Measurements from ENCODE around the gene WDR19.

Gene WDR19

DNA sequence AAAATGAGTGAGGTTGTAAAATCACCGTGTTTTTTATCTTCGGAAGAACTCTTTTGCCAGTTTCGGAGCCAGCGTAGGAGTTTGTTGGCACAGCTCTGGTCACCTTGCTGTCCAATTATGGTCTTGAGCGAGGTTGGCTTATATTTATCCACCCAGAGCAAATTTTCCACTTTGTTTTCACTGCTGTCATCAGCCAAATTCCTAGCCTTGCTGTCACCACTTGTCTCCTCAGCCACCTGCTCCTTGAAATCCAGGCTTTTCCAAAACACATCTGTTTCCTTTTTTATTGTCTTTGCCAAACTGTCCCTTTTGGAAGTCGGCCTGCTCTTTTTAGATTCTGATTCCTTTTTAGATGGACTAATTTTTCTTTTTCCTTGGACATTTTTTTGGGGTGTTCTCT is 126.3 kb downstream of the WDR19 start:
- no peak overlapping the region for H3K4me3 ChIP-seq (ENCODE audit: low read depth in 1 of 5, low read length in 5 of 5)
- H3K9ac ChIP-seq (ENCODE audit: low read length in 5 of 5): no peak overlapping the region
- H3K27ac ChIP-seq (ENCODE audit: low read depth, low read length): no peak overlapping the region
- peaks cover 0 to 24% (median 12%) of the 10 kb centered on the region in 5 donors for H3K4me1 ChIP-seq (ENCODE audit: control insufficient read depth in 5 of 5, insufficient read depth in 5 of 5, low read length in 5 of 5)
- no peaks in the 10 kb centered on the region for H3K9me3 ChIP-seq (ENCODE audit: control insufficient read depth in 5 of 5, low read length in 5 of 5)
- H3K36me3 ChIP-seq (ENCODE audit: control insufficient read depth in 5 of 5, insufficient read depth in 5 of 5, low read length in 5 of 5): peaks cover 33 to 56% (median 51%) of the 10 kb centered on the region in 5 donors
- H3K27me3 ChIP-seq (ENCODE audit: control insufficient read depth in 5 of 5, insufficient read depth in 4 of 5, low read length in 5 of 5): no peaks in the 10 kb centered on the region

DNA sequence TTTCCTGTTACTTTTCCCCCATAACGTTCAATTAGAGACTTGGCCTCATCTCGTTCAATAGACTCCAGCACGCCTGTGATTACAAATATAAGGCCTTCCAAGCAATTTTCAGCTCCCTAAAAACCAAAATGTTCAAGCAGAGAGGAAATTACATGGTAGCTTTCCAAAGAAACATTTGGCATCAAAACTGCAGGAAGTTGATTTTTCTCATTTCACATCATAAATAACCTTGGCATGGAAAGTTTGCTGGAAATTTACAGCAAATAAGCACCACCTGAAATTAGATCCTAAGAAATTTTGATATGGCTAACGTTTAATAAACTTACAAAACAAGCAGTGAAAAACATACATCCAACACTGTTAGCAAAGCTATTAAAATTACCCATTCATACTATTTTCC is 130.5 kb downstream of the WDR19 start:
- no peak overlapping the region for H3K4me3 ChIP-seq (ENCODE audit: low read depth in 1 of 5, low read length in 5 of 5)
- peak overlapping the region; percentile 1 for H3K27ac ChIP-seq (ENCODE audit: low read depth, low read length)
- H3K27me3 ChIP-seq (ENCODE audit: control insufficient read depth in 5 of 5, insufficient read depth in 4 of 5, low read length in 5 of 5): no peaks in the 10 kb centered on the region
- H3K36me3 ChIP-seq (ENCODE audit: control insufficient read depth in 5 of 5, insufficient read depth in 5 of 5, low read length in 5 of 5): peaks cover 29 to 67% (median 47%) of the 10 kb centered on the region in 5 donors
- no peaks in the 10 kb centered on the region for H3K9me3 ChIP-seq (ENCODE audit: control insufficient read depth in 5 of 5, low read length in 5 of 5)
- H3K4me1 ChIP-seq (ENCODE audit: control insufficient read depth in 5 of 5, insufficient read depth in 5 of 5, low read length in 5 of 5): peaks cover 0 to 24% (median 7%) of the 10 kb centered on the region in 5 donors
- H3K9ac ChIP-seq (ENCODE audit: low read length in 5 of 5): no peak overlapping the region

DNA sequence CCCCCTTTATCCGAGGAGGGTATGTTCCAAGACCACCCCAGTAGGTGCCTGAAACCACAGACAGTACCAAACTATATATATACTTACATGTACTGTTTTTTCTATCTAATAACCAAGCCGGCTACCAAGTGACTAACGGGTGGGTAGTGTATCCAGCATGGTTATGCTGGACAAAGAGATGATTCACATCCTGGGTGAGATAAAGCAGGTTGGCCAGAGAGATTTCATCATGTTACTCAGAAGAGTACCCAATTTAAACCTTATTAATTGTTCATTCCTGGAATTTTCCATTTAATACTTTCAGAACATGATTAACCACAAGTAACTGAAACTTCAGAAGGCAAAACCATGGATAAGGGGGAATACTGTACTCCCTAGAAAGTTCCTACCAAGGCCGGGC is 137.3 kb downstream of the WDR19 start:
- Histone ChIP-seq H3K27ac (ENCODE audit: low read depth, low read length) (no peak overlapping the region), H3K9me3 (ENCODE audit: control insufficient read depth in 5 of 5, low read length in 5 of 5) (no peaks in the 10 kb centered on the region), H3K4me3 (ENCODE audit: low read depth in 1 of 5, low read length in 5 of 5) (no peak overlapping the region), H3K27me3 (ENCODE audit: control insufficient read depth in 5 of 5, insufficient read depth in 4 of 5, low read length in 5 of 5) (no peaks in the 10 kb centered on the region), H3K9ac (ENCODE audit: low read length in 5 of 5) (no peak overlapping the region), H3K4me1 (ENCODE audit: control insufficient read depth in 5 of 5, insufficient read depth in 5 of 5, low read length in 5 of 5) (no peaks in the 10 kb centered on the region), H3K36me3 (ENCODE audit: control insufficient read depth in 5 of 5, insufficient read depth in 5 of 5, low read length in 5 of 5) (peaks cover 18 to 46% (median 28%) of the 10 kb centered on the region in 5 donors)

DNA sequence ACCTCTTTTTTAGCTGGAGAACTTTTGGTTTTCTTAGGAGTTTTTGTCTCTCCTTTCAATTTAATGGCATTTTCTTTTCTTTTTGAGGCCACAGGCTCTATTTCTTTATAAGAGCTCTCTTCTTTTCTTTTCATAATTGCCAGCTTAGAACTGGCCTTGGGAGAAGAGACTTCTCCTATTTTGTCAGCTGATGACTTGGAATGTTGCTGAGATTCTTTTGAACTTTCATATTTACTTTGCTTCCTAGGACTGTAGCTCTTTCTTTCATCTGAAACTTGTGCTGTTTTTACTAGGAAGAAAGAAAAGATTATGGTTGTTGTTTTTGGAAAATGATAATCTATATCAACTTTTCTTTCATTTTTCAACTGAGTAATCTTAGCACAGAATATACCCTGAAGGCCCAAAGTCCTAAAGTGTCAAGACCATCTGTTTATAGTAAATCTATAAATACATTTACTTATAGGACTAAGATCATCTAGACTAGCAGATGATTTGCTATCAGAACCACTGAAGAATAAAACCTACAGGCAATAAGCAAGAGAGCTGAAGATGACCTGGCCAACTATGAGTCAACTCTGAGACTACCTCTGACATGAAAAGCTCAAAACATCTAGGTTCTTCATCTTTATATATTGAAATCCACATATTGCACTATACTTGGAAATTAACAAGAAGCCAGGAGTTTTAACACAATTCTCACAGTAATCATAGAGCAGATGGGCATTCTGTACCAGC is 138.2 kb downstream of the WDR19 start:
- no peak overlapping the region for H3K9ac ChIP-seq (ENCODE audit: low read length in 5 of 5)
- no peaks in the 10 kb centered on the region for H3K4me1 ChIP-seq (ENCODE audit: control insufficient read depth in 5 of 5, insufficient read depth in 5 of 5, low read length in 5 of 5)
- no peaks in the 10 kb centered on the region for H3K27me3 ChIP-seq (ENCODE audit: control insufficient read depth in 5 of 5, insufficient read depth in 4 of 5, low read length in 5 of 5)
- peaks cover 22 to 45% (median 26%) of the 10 kb centered on the region in 5 donors for H3K36me3 ChIP-seq (ENCODE audit: control insufficient read depth in 5 of 5, insufficient read depth in 5 of 5, low read length in 5 of 5)
- H3K4me3 ChIP-seq (ENCODE audit: low read depth in 1 of 5, low read length in 5 of 5): no peak overlapping the region
- no peak overlapping the region for H3K27ac ChIP-seq (ENCODE audit: low read depth, low read length)
- H3K9me3 ChIP-seq (ENCODE audit: control insufficient read depth in 5 of 5, low read length in 5 of 5): no peaks in the 10 kb centered on the region

DNA sequence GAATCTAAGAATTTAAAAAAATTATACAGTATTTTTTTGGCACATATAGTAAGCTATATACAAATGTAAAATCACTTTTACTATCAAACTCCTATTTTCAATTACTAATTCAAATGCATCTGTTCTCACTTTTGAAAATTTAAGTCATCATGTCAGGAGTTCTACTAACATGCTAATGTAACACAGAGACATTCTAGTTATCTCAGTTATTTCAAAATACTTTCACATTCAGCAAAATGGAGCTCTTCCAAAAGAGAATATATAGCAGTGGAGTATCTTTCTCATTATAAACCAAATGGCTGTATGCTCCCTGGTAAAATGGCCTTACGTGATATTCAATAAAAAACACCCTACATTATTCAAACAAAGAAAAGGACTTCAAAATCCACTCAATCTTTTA is 141.5 kb downstream of the WDR19 start:
- H3K36me3 ChIP-seq (ENCODE audit: control insufficient read depth in 5 of 5, insufficient read depth in 5 of 5, low read length in 5 of 5): peaks cover 23 to 43% (median 33%) of the 10 kb centered on the region in 5 donors
- no peaks in the 10 kb centered on the region for H3K9me3 ChIP-seq (ENCODE audit: control insufficient read depth in 5 of 5, low read length in 5 of 5)
- no peak overlapping the region for H3K9ac ChIP-seq (ENCODE audit: low read length in 5 of 5)
- no peaks in the 10 kb centered on the region for H3K27me3 ChIP-seq (ENCODE audit: control insufficient read depth in 5 of 5, insufficient read depth in 4 of 5, low read length in 5 of 5)
- no peaks in the 10 kb centered on the region for H3K4me1 ChIP-seq (ENCODE audit: control insufficient read depth in 5 of 5, insufficient read depth in 5 of 5, low read length in 5 of 5)
- H3K4me3 ChIP-seq (ENCODE audit: low read depth in 1 of 5, low read length in 5 of 5): no peak overlapping the region
- no peak overlapping the region for H3K27ac ChIP-seq (ENCODE audit: low read depth, low read length)

- H3K27ac ChIP-seq (ENCODE audit: low read depth, low read length): no peak overlapping the region
- no peaks in the 10 kb centered on the region for H3K27me3 ChIP-seq (ENCODE audit: control insufficient read depth in 5 of 5, insufficient read depth in 4 of 5, low read length in 5 of 5)
- H3K9ac ChIP-seq (ENCODE audit: low read length in 5 of 5): no peak overlapping the region
Observed at GRCh38 chr4:39324446-39324845, 142.1 kb downstream of the WDR19 start.

DNA sequence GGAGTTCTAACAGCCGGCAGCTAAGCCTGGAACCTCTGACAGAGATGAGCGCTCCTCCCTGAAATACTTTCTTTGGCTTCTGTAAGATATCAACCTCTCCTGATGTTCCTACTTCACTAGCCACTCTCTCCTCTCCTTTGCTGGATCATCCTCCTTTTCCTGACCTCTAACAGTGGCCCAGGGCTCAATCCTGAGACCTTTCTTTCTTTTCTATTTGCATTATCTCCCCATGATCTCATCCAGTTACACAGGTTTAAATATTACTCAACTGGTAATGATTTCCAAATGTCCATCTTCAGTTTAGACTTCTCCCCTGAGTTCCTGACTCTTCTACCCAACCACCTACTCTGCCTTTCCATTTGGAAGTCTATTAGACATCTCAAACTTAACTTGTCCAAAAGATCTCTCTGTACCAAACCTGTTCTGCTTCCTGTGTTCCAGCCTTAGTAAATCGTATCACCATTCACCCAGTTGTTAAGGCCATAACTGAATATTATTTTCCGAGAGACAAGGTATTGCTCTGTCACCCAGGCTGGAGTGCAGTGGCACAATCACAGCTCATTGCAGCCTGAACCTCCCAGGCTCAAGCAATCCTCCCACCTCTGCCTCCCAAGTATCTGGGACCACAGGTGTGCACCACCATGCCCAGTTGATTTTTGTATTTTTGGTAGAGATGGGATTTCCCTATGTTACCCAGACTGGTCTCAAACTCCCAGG is 142.7 kb downstream of the WDR19 start:
- H3K36me3 ChIP-seq (ENCODE audit: control insufficient read depth in 5 of 5, insufficient read depth in 5 of 5, low read length in 5 of 5): peaks cover 17 to 34% (median 28%) of the 10 kb centered on the region in 5 donors
- H3K9ac ChIP-seq (ENCODE audit: low read length in 5 of 5): no peak overlapping the region
- no peaks in the 10 kb centered on the region for H3K9me3 ChIP-seq (ENCODE audit: control insufficient read depth in 5 of 5, low read length in 5 of 5)
- H3K27ac ChIP-seq (ENCODE audit: low read depth, low read length): no peak overlapping the region
- H3K4me1 ChIP-seq (ENCODE audit: control insufficient read depth in 5 of 5, insufficient read depth in 5 of 5, low read length in 5 of 5): no peaks in the 10 kb centered on the region
- H3K27me3 ChIP-seq (ENCODE audit: control insufficient read depth in 5 of 5, insufficient read depth in 4 of 5, low read length in 5 of 5): no peaks in the 10 kb centered on the region
- no peak overlapping the region for H3K4me3 ChIP-seq (ENCODE audit: low read depth in 1 of 5, low read length in 5 of 5)

More at GRCh38 chr4:39324446-39324845, 142.1 kb downstream of the WDR19 start:
- no peaks in the 10 kb centered on the region for H3K4me1 ChIP-seq (ENCODE audit: control insufficient read depth in 5 of 5, insufficient read depth in 5 of 5, low read length in 5 of 5)
- no peak overlapping the region for H3K4me3 ChIP-seq (ENCODE audit: low read depth in 1 of 5, low read length in 5 of 5)
- no peaks in the 10 kb centered on the region for H3K9me3 ChIP-seq (ENCODE audit: control insufficient read depth in 5 of 5, low read length in 5 of 5)
- H3K36me3 ChIP-seq (ENCODE audit: control insufficient read depth in 5 of 5, insufficient read depth in 5 of 5, low read length in 5 of 5): peaks cover 21 to 39% (median 31%) of the 10 kb centered on the region in 5 donors

GRCh38 chr4:39326468-39326977 is 144.2 kb downstream of the WDR19 start:
- Histone ChIP-seq H3K9ac (ENCODE audit: low read length in 5 of 5) (no peak overlapping the region), H3K27me3 (ENCODE audit: control insufficient read depth in 5 of 5, insufficient read depth in 4 of 5, low read length in 5 of 5) (no peaks in the 10 kb centered on the region), H3K4me1 (ENCODE audit: control insufficient read depth in 5 of 5, insufficient read depth in 5 of 5, low read length in 5 of 5) (no peaks in the 10 kb centered on the region), H3K27ac (ENCODE audit: low read depth, low read length) (no peak overlapping the region), H3K9me3 (ENCODE audit: control insufficient read depth in 5 of 5, low read length in 5 of 5) (no peaks in the 10 kb centered on the region), H3K36me3 (ENCODE audit: control insufficient read depth in 5 of 5, insufficient read depth in 5 of 5, low read length in 5 of 5) (peaks cover 17 to 31% (median 25%) of the 10 kb centered on the region in 5 donors), H3K4me3 (ENCODE audit: low read depth in 1 of 5, low read length in 5 of 5) (no peak overlapping the region)

- peaks cover 9 to 14% (median 11%) of the 10 kb centered on the region in 5 donors for H3K36me3 ChIP-seq (ENCODE audit: control insufficient read depth in 5 of 5, insufficient read depth in 5 of 5, low read length in 5 of 5)
- no peaks in the 10 kb centered on the region for H3K4me1 ChIP-seq (ENCODE audit: control insufficient read depth in 5 of 5, insufficient read depth in 5 of 5, low read length in 5 of 5)
- no peaks in the 10 kb centered on the region for H3K9me3 ChIP-seq (ENCODE audit: control insufficient read depth in 5 of 5, low read length in 5 of 5)
- no peaks in the 10 kb centered on the region for H3K27me3 ChIP-seq (ENCODE audit: control insufficient read depth in 5 of 5, insufficient read depth in 4 of 5, low read length in 5 of 5)
- H3K27ac ChIP-seq (ENCODE audit: low read depth, low read length): no peak overlapping the region
- H3K4me3 ChIP-seq (ENCODE audit: low read depth in 1 of 5, low read length in 5 of 5): no peak overlapping the region
- no peak overlapping the region for H3K9ac ChIP-seq (ENCODE audit: low read length in 5 of 5)
Observed at GRCh38 chr4:39330353-39330752, 148.0 kb downstream of the WDR19 start.

DNA sequence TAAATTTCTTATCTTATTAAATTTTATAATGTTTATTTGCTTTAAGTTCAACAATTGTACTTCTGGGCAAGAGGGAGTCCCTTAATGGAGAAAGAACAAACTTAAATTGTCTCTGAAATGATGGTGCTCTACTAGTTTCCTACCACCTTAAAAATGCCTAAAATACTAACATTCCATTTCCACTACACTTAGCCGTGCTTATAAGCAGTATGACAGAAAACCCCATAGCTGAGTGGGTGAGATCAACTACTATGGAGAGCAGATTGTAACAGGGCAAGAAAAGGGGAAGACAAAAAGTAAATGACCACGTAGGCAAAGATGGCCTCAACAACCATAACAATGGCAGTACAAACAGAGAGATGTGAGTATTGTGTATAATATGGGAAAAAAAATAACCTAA is 148.9 kb downstream of the WDR19 start:
- Histone ChIP-seq H3K27ac (ENCODE audit: low read depth, low read length) (no peak overlapping the region), H3K9ac (ENCODE audit: low read length in 5 of 5) (no peak overlapping the region), H3K4me1 (ENCODE audit: control insufficient read depth in 5 of 5, insufficient read depth in 5 of 5, low read length in 5 of 5) (no peaks in the 10 kb centered on the region), H3K4me3 (ENCODE audit: low read depth in 1 of 5, low read length in 5 of 5) (no peak overlapping the region), H3K27me3 (ENCODE audit: control insufficient read depth in 5 of 5, insufficient read depth in 4 of 5, low read length in 5 of 5) (no peaks in the 10 kb centered on the region), H3K9me3 (ENCODE audit: control insufficient read depth in 5 of 5, low read length in 5 of 5) (no peaks in the 10 kb centered on the region), H3K36me3 (ENCODE audit: control insufficient read depth in 5 of 5, insufficient read depth in 5 of 5, low read length in 5 of 5) (peaks cover 6 to 11% (median 7%) of the 10 kb centered on the region in 5 donors)

All from subcutaneous abdominal adipose tissue (tissue), 5 donors.